ENCODE measurements around the gene EHD3.

DNA sequence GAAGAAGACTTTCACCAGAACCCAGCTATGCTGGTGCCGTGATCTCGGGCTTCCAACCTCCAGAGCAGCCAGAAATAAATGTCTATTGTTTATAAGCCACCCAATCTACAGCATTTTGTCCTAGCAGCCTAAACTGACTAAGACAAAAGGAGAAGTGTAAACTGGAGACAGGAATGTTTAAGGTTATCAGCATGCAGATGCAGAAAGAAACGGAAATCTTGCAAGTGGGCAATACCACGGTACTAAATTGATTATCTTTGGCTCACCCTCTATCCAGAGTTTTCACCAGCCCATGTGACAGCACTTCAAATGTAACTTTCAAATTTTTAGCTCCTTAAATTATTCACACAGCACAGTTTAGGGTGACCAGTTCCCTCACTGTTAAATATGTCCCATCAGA lies 10.9 kb upstream of the EHD3 start:
- TF ChIP-seq POLR2A (IDR thresholded peaks at IDR 0.05; ENCODE audit: low read length), result no peak
- TF ChIP-seq GATA1 (IDR thresholded peaks at IDR 0.05; ENCODE audit: low read depth, low read length), result no peak
